Left lung (tissue), 10 donors: ENCODE results near the gene MAML2. TPM values are rescaled to one million over a fixed set of nuclear protein-coding genes. Genes with fewer than 3 reads are reported as not detected.

ENCODE experiments used
- ATAC-seq: fragments of 200-7000 bp; cut with Tn5 transposase; one replicate; pipeline ENCODE4 v1.9.1; 2020; ENCODE audit warnings: moderate library complexity
- DNase-seq, 4 donors: peaks; one replicate each; pipeline ENCODE4 v3.0.0-alpha.2; 2013 to 2020
- H3K27ac ChIP-seq, 2 donors: fragments of 200-600 bp; sonication (generic) in 1 of 2; one replicate each; pipeline versions ENCODE4 v1.5.0 to v1.8.0; 2020 to 2021
- H3K27me3 ChIP-seq, 2 donors: fragments of 200-600 bp; sonication (generic) in 1 of 2; one replicate each; pipeline versions ENCODE4 v1.5.0 to v1.8.0; 2020 to 2021
- H3K36me3 ChIP-seq, 2 donors: fragments of 200-600 bp; sonication (generic) in 1 of 2; one replicate each; pipeline versions ENCODE4 v1.5.0 to v1.8.0; 2020 to 2021
- H3K4me1 ChIP-seq, 2 donors: fragments of 200-600 bp; one replicate each; pipeline ENCODE4 v1.8.0; 2021
- H3K4me3 ChIP-seq, 2 donors: fragments of 200-600 bp; sonication (generic) in 1 of 2; one replicate each; pipeline versions ENCODE4 v1.5.0 to v1.8.0; 2020 to 2021; ENCODE audit warnings: mild to moderate bottlenecking in 1 of 2
- H3K9me3 ChIP-seq, 2 donors: fragments of 200-600 bp; sonication (generic) in 1 of 2; one replicate each; pipeline versions ENCODE4 v1.5.0 to v1.8.0; 2020 to 2021
- intact Hi-C, 2 donors: fragments of 100-400 bp; cut with DNase I; formaldehyde crosslinking; loops; one replicate each; pipeline versions ENCODE4 v1.11.2 to v1.14.2; 2022
- polyA plus RNA-seq, 6 donors: library from polyadenylated mRNA; unstranded; fragments of 120-200 nt; gene quantifications; one replicate each; pipeline ENCODE4 v1.2.1, GENCODE V29; 2013; ENCODE audit not compliant: insufficient read length in 6 of 6
- total RNA-seq, 2 donors: library from RNA; stranded (reverse); fragmentation: NEBNext Ultra II Directional; extraction: Animal tissue kit (Norgen Biotek cat#: 25700); gene quantifications; one replicate each; pipeline ENCODE4 v1.2.1, GENCODE V29; 2021
- TF ChIP-seq, protein P1 (sequence below), 2 donors: fragments of 200-600 bp; sonication (generic) in 1 of 2; IDR thresholded peaks; one replicate each; pipeline versions ENCODE4 v1.5.0 to v1.8.0; 2021; ENCODE audit warnings: antibody characterized with exemption in 2 of 2
- donor health status: DM: no; HTN: yes; CAD: no.
- donor health status: DM: no; HTN: no; CAD: no.

Gene MAML2
- total and polyA plus RNA-seq, 8 donors, result 18.7 to 44.0 (median 36.6) TPM

DNA sequence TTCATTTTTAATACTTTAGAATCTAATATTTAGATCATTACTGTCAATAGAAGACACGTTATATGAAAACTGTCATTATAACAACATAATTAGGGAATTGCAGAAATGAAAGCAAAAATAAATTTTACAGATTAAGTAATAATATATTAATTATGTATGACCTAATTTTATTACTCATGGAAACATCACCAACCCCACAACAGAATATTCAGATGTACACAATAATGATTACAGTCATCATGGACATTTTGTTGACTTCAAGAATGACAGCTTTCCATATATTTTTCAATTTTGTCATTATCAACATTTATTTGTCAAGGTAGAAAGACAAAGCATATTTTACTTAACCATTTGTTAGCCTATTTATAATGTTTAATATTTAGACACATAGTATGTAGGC lies 119.9 kb downstream of the MAML2 start:
- no peaks in the 10 kb centered on the region for H3K36me3 ChIP-seq
- H3K9me3 ChIP-seq, result no peaks in the 10 kb centered on the region
- H3K27me3 ChIP-seq, result no peaks in the 10 kb centered on the region
- H3K4me1 ChIP-seq, result peaks cover 16 to 69% of the 10 kb centered on the region in 2 donors
- ATAC-seq (no peak), DNase-seq (no peak)
- TF ChIP-seq, protein P1, sequence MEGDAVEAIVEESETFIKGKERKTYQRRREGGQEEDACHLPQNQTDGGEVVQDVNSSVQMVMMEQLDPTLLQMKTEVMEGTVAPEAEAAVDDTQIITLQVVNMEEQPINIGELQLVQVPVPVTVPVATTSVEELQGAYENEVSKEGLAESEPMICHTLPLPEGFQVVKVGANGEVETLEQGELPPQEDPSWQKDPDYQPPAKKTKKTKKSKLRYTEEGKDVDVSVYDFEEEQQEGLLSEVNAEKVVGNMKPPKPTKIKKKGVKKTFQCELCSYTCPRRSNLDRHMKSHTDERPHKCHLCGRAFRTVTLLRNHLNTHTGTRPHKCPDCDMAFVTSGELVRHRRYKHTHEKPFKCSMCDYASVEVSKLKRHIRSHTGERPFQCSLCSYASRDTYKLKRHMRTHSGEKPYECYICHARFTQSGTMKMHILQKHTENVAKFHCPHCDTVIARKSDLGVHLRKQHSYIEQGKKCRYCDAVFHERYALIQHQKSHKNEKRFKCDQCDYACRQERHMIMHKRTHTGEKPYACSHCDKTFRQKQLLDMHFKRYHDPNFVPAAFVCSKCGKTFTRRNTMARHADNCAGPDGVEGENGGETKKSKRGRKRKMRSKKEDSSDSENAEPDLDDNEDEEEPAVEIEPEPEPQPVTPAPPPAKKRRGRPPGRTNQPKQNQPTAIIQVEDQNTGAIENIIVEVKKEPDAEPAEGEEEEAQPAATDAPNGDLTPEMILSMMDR (IDR thresholded peaks at IDR 0.05), result no peak
- no peak overlapping the region for H3K4me3 ChIP-seq
- intact Hi-C loops, result no loop called here
- no peak overlapping the region for H3K27ac ChIP-seq

DNA sequence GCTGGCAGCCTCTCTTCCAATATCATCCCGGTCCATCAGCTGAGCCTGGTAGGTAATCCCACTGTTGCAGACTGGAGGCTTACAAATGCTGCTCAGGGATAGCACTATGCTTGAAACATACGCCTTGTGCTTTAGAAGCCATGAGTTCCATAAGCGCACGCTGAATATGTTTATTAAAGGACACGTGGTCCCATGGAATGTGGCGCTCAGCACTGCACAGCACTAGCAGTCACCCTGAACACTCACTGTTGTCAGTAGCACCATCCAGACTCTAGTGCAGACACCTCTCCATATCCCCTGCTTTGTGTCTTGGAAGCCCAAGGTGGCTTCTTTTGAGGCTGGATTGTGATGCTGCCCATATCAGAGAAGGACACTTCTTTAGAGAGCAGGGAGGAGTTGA lies 120.9 kb downstream of the MAML2 start:
- no peak for DNase-seq
- no peaks in the 10 kb centered on the region for H3K36me3 ChIP-seq
- no peaks in the 10 kb centered on the region for H3K9me3 ChIP-seq
- H3K4me3 ChIP-seq, result no peak overlapping the region
- no peaks in the 10 kb centered on the region for H3K27me3 ChIP-seq
- intact Hi-C loops, result no loop called here
- H3K27ac ChIP-seq, result peak overlapping the region in 1 of 2 donors; percentile 81
- peaks cover 13 to 67% of the 10 kb centered on the region in 2 donors for H3K4me1 ChIP-seq
- peak; percentile 61 for ATAC-seq
- TF ChIP-seq, protein P1 (IDR thresholded peaks at IDR 0.05), result no peak

DNA sequence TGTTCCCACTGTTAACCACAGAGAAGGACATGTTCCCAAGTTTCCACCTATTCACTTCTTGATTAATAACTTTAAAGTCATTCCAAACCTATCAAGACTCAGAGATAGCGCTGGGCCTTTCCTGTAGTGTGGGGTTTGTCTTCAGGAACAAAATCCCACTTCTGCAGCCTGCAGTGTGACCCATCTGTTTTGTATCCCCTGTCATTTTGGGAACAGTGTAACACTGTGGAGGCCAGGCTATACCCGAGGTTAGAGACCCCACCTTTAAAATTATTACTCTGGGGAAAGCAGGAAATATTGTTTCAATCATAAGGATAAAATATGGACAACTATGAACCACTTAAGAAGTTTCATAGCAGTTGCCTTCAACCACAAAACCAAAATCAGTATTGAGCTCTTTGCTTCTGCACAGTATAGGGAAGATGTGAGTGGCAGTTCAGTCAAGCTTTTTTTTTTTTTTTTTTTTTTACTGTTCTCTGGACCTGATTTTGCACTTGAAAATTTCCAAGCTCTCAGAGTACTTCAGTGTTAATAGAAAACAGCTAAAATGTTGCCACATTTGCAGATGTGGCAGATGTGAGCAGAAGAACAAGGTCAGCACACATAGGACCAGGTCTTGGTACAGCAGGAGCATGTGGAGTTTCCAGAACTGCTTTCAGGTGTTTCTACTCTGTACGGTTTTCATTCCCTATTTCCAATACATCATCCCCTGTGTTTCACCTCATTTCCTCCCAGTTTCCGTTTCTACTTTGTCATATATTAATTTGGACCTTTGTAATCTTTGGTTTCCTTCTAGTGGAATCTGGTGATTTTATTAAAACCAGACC lies 121.5 kb downstream of the MAML2 start:
- H3K4me3 ChIP-seq, result no peak overlapping the region
- H3K27ac ChIP-seq, result peak overlapping the region in 1 of 2 donors; percentile 81
- TF ChIP-seq, protein P1 (IDR thresholded peaks at IDR 0.05), result no peak
- H3K27me3 ChIP-seq, result no peaks in the 10 kb centered on the region
- ATAC-seq, result peak; percentile 18
- DNase-seq, result no peak
- no peaks in the 10 kb centered on the region for H3K9me3 ChIP-seq
- no peaks in the 10 kb centered on the region for H3K36me3 ChIP-seq
- peaks cover 14 to 67% of the 10 kb centered on the region in 2 donors for H3K4me1 ChIP-seq
- intact Hi-C loops, result no loop called here

DNA sequence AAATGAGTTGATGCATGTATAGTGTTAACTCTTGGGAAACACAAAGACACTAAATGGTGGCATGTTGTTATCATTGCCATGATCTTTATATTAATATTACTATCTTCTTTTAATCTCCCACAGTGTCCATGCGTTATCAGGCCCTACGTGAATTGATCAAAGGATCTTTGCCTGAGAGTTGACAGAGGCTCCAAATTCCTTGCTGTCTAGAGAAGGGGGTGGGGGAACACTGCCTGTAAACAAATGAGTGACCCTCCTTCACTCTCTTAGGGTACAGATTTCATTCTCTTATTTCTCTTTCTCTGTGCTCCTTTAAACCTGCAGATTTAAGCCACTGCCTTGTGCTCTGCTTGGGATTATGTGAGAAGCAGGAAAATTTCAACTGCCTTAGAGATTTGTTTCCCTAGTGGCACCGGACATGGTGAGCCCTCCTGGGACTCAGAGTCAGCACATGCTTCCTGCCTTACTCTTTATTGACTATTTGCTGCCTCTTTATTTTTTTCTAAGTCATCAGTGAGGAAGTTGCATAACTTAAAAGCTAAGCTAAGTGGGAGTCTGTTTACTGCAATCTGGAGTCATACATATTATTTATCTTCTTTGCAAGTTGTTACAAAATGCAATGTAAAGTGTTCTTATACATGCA lies 122.9 kb downstream of the MAML2 start:
- no peaks in the 10 kb centered on the region for H3K9me3 ChIP-seq
- ATAC-seq, result peak; percentile 64
- no peaks in the 10 kb centered on the region for H3K27me3 ChIP-seq
- intact Hi-C loops, result no loop called here
- H3K27ac ChIP-seq, result peak overlapping the region; percentile 50 to 81
- H3K36me3 ChIP-seq, result no peaks in the 10 kb centered on the region
- no peak overlapping the region for H3K4me3 ChIP-seq
- peak in 2 of 4 donors; percentile 36 to 64 for DNase-seq
- H3K4me1 ChIP-seq, result peaks cover 17 to 73% of the 10 kb centered on the region in 2 donors
- TF ChIP-seq, protein P1 (IDR thresholded peaks at IDR 0.05), result no peak

DNA sequence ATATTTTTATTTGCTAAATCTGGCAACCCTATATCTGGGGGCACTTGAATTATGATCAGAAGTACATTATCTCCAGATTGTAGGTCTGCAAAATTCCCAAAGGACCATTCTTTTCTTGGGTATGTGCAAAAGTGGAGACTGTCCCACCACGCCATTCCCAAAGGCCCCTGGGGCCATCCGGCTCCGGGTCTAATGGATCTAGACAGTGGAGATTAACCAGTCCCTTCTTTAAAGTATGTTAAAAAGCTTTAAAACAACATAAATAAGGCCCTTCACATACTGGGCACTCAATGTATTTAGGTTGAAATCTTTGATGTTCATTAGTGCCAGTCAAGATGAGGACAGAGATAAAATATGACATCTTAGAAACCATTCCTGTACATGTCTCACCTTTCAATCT lies 124.1 kb downstream of the MAML2 start:
- no peak for DNase-seq
- intact Hi-C loops, result no loop called here

More for the DNA sequence above, 124.1 kb downstream of the MAML2 start:
- Histone ChIP-seq H3K9me3 (no peaks in the 10 kb centered on the region), H3K4me1 (peaks cover 14 to 80% of the 10 kb centered on the region in 2 donors), H3K36me3 (no peaks in the 10 kb centered on the region), H3K27me3 (no peaks in the 10 kb centered on the region), H3K4me3 (no peak overlapping the region), H3K27ac (no peak overlapping the region)
- TF ChIP-seq, protein P1 (IDR thresholded peaks at IDR 0.05), result no peak
- no peak for ATAC-seq
